Muscle of arm (tissue), 12 donors: ENCODE measurements around the gene FSTL5. TPM values are rescaled to one million over a fixed set of nuclear protein-coding genes. Genes with fewer than 3 reads are reported as not detected.
A peak's percentile ranks its signal among the peaks of the same experiment; 100 is the strongest.
"Not testable (repeated sequence)": the region's sequence is repeated elsewhere in the genome, so short reads cannot be mapped to it uniquely, and the experiment has no call there.

Experiments used
- DNase-seq: peaks from one replicate; pipeline ENCODE4 v3.0.0-alpha.2; 2013
- polyA plus RNA-seq, 12 donors: library from polyadenylated mRNA; unstranded; fragments of 120-200 nt; gene quantifications; one replicate each; pipeline ENCODE4 v1.2.1, GENCODE V29; 2013; ENCODE audit not compliant: insufficient read length in 12 of 12

FSTL5 gene
- polyA plus RNA-seq, 12 donors: 1.3 to 8.6 (median 5.2) TPM; not detected in 1

GRCh38 chr4:161856711-161857326, 307.0 kb downstream of the FSTL5 start:
- DNase-seq: no peak

DNA sequence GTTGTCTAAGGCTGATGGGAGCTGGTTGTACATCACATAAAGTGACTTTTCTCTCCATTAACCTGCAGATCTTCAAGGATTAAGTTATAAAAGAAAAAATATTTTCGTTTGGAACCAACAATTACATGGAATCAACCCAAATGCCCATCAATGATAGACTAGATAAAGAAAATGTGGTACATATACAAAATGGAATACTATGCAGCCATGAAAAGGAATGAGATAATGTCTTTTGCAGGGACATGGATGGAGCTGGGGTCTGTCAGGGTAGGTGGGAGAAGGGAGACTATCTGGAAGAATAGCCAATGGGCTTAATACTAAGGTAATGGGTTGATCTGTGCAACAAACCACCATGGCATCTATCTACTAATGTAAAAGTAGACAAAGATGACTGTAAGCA, 313.2 kb downstream of the FSTL5 start:
- DNase-seq: no peak

DNA sequence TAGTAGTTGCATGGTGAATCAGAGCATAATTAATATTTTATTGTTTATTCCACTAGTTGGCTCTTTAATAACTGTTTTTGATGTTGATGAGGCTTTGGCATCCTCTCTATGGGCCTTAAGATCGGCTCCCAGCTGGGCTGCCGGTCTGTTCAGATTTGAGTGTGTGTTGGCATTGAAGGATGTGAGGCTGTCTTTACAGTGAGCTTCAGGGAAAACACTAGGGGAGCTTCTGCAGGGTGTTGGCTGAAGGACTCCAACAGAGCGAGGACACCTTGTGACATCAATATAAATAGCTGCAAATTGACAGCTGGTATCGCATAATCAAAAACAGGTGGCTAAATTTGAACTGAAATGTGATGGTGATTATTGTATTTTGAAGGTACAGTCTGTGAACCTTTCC, 322.0 kb downstream of the FSTL5 start:
- no peak for DNase-seq

- DNase-seq: no peak
Observed at GRCh38 chr4:161829591-161829990, 334.2 kb downstream of the FSTL5 start.

GRCh38 chr4:161828061-161828460, 335.7 kb downstream of the FSTL5 start:
- no peak for DNase-seq

DNA sequence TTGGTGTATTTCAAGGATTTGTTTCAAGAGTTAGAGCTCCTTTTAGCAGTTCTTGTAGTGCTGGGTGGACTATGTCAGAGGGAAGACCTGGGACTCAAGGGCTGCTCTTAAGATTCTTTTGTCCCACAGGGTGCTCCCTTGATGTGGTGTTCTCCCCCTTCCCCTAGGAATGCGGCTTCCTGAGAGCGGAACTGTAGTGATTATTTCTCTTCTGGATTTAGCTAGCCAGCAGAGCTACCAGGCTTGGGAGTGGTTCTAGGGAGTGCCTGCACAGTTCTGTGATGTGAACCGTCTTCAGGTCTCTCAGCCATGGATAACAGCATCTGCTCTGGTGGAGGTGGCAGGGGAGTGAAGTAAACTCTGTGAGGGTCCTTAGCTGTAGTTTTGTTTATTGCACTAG, 336.8 kb downstream of the FSTL5 start:
- no peak for DNase-seq

DNA sequence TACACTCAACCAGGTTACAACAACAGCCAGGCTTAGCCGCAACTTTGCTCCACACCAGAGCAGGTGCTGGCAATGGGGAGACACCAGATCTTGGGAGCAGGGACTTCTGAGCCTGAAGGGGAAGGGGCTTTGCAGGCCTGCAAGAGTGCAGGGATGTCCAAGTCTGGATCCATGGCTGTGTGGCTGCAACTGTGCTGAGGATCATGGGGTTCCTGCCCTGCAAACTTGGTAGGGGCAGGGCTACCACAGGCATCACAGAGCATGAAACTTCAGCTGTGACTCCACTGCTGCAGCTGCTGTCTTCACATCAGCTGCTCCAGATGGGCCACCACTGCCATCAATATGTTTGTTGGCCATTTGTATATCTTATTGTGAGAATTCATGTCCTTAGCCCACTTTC, 340.4 kb downstream of the FSTL5 start:
- DNase-seq: no peak

DNA sequence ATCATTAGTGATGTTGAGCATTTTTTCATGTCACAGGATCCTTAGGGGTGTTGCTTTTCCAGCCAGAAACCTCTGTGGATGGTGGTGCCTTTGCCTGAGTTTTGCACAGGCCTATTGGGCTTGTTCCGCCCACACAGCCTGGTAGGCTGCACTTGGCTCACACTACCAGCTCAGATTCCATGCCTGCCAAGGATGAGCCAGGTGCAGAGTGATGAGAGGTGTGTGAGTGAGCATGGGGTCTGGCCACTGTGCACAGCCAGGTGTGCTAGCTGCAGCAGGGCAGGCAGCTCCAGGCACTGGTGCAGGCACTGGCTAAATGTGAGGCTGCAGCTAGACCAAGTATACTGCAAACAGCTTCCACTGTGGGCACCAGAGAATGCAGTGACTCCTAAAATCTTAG, 341.6 kb downstream of the FSTL5 start:
- no peak for DNase-seq

- no peak for DNase-seq
Observed at GRCh38 chr4:161817914-161818313, 345.9 kb downstream of the FSTL5 start.

- DNase-seq: no peak
Observed at GRCh38 chr4:161816958-161817357, 346.8 kb downstream of the FSTL5 start.

GRCh38 chr4:161815841-161816240, 348.0 kb downstream of the FSTL5 start:
- DNase-seq: no peak

GRCh38 chr4:161813889-161814288, 349.9 kb downstream of the FSTL5 start:
- DNase-seq: no peak

GRCh38 chr4:161813389-161813788, 350.4 kb downstream of the FSTL5 start:
- no peak for DNase-seq

DNA sequence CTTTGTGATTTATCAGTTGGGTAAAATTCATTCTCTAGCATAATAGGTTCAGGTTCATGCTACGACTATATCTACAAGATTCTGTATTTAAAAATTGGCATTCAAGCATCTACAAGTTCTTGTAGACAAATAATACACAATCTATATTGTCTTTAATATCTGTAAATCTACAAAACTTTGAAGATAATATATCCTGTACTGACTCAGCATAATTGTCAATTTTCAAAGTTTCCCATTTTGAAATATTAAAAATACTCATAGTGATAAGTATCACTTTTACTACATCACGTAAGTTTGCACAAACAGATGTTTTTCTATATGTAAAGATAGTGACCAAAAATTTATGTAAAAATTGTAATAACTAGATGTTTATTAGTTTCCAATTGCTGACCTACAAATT, 360.6 kb downstream of the FSTL5 start:
- no peak for DNase-seq

DNA sequence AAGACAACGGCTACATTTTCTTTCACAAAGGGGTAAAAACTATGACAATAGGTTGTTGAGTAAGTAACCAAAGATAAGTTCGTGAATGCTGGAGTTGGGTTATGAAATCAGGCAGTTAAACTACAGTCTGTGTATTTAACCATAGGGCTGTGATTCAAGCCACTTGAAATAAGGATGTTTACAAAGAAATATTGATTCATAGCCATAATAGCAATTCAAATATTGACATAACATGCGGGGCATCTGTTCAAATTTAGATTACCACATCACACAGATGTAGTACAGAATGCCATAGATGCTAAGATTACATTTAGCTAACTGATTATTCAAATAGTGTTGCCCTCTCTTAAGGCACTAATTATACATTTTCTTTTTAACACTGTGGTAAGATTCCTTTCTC, 364.1 kb downstream of the FSTL5 start:
- DNase-seq: no peak

DNA sequence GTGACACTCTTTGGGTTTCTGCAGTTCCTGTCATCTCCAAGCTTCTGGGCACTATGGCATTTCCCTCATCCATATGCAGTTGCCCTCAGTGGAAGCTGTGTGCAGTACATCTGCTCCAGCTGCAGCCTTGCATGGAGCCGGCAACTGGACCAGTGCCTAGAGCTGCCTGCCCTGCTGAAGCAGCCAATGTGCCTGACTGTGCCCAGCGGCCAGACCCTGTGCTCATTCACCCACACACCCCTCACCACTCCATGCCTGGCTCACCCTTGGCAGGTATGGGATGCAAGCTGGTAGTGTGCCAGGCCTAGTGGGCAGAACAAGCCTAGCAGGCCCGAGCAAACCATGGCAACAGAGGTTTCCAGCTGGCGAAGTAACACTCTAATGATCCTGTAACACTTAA, 370.8 kb downstream of the FSTL5 start:
- DNase-seq: no peak

DNA sequence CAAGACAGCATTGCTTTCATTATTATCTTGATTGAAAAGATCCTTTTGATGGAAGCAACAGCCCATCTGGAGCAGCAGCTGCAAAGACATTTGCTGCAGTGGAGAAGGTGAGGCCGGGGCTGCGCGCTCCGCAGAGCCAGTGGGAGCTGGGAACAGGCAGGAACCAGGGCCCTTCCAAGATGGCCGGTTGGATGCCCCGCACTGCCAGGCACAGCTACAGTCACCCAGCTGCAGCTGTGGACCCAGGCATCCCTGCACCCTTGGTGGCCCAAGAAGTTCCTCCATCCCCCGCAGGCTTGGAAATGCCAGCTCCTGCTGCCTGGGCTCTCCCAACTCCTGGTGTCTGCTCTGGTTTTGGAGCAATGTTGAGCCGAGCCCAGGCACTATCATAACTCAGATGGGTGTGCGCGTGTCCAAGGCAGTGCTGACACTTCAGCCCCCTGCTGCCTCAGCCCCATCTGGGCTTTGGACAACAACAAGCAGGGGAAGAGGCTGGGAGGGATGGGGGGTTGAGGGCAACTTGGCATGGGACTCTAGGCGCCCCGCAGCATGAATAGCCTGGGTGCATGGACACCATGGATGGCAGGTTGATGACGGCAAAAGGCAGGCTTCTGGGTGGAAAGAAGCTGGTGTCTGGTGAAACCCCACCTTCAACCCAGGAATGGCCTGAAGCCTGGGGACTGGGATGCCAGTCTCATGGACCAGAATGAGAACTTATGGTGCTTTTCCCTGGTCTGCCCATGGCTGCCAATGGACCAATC, 371.8 kb downstream of the FSTL5 start:
- no peak for DNase-seq

GRCh38 chr4:161767116-161767515, 396.7 kb downstream of the FSTL5 start:
- no peak for DNase-seq

GRCh38 chr4:161762796-161763195, 401.0 kb downstream of the FSTL5 start:
- DNase-seq: no peak

- no peak for DNase-seq
Observed at GRCh38 chr4:161760008-161760407, 403.8 kb downstream of the FSTL5 start.

DNA sequence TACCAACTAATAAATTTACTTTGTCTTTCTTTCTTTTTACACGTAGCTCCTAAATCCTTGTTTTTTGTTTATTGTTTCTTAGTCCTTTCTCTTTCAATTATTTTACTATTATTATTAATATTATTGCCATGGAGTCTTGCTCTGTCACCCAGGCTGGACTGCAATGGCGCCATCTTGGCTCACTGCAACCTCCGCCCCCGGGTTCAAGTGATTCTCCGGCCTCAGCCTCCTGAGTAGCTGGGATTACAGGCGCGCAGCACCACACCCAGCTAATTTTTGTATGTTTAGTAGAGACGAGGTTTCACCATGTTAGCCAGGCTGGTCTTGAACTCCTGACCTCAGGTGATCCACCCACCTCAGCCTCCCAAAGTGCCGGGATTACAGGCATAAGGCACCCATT, 405.4 kb downstream of the FSTL5 start:
- not testable (repeated sequence) for DNase-seq

DNA sequence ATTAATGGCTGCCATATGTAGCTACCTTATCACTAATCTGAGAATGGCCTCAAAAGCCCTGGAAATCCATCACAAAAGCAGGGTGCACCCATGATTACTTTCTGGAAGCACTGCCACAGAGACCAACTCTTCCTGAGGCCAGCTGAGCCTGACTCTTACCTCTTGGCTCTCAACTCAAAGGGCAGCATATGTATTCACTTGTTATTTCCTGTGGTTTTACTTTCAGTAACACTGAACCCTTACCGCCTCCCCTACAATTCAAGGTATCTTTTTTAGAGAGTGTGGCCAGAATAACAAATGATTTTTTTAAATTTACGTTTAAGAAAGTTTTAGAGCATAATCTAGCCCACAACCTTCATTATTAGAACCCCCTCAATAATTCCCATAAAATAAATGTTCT, 434.9 kb downstream of the FSTL5 start:
- DNase-seq: no peak

GRCh38 chr4:161721947-161722346, 441.9 kb downstream of the FSTL5 start:
- peak; percentile 18 for DNase-seq

GRCh38 chr4:161717084-161717483, 446.7 kb downstream of the FSTL5 start:
- DNase-seq: no peak
